Prostate gland (tissue), 2 donors: ENCODE results near the gene ABCB11. TPM values are rescaled to one million over a fixed set of nuclear protein-coding genes. Genes with fewer than 3 reads are reported as not detected.

Experiments
- DNase-seq: peaks from one replicate; pipeline ENCODE4 v3.0.0-alpha.2; 2019; ENCODE audit warnings: low spot score
- H3K27ac ChIP-seq, 2 donors: fragments of 200-600 bp; sonication (generic); 2 replicates each; pipeline ENCODE4 v1.5.1; 2017 to 2019
- H3K27me3 ChIP-seq: fragments of 200-600 bp; sonication (generic); replicated peaks from 2 replicates; pipeline ENCODE4 v1.5.1; 2019; ENCODE audit not compliant: insufficient read depth
- H3K36me3 ChIP-seq, 2 donors: fragments of 200-600 bp; sonication (generic); 1 replicate in 1 of 2; 2 replicates in 1 of 2; pipeline versions ENCODE4 v1.5.1 to v1.8.1; 2017 to 2019
- H3K4me1 ChIP-seq: fragments of 200-600 bp; sonication (generic); replicated peaks from 2 replicates; pipeline ENCODE4 v1.5.1; 2019
- H3K4me3 ChIP-seq, 2 donors: fragments of 200-600 bp; sonication (generic); 2 replicates each; pipeline ENCODE4 v1.5.1; 2017 to 2019
- H3K9me3 ChIP-seq: fragments of 200-600 bp; sonication (generic); 2 replicates; pipeline ENCODE4 v1.5.1; 2017
- POLR2A ChIP-seq: fragments of 450-650 bp; IDR thresholded peaks from one replicate; pipeline ENCODE4 v1.6.1; 2016; ENCODE audit warnings: antibody characterized with exemption, mild to moderate bottlenecking
- POLR2AphosphoS5 ChIP-seq: sonication (generic); formaldehyde crosslinking; IDR thresholded peaks from one replicate; pipeline ENCODE4 v1.6.1; 2017; ENCODE audit warnings: antibody characterized with exemption
- WGBS: methylation state at CpG from one replicate; pipeline ENCODE4 v1.1.5; 2018; 5-methylcytosine and 5-hydroxymethylcytosine counted together
- intact Hi-C: fragments of 100-400 bp; cut with DNase I; formaldehyde crosslinking; loops from one replicate; pipeline ENCODE4 v1.14.2; 2022
- total RNA-seq, 2 donors: library from RNA; depleted of rRNA; stranded (reverse); fragments of >200 nt; gene quantifications; one replicate each; pipeline ENCODE4 v1.1.0, GENCODE V29; 2016
- TF ChIP-seq, protein P1 (sequence below), 4 experiments: fragments of 200-600 bp in 2 of 4; fragments of 450-650 bp in 2 of 4; sonication (generic) in 2 of 4; IDR thresholded peaks; 1 replicate in 3 of 4; 2 replicates in 1 of 4; pipeline ENCODE4 v1.5.1; 2016 to 2019; ENCODE audit warnings: antibody characterized with exemption in 4 of 4, mild to moderate bottlenecking in 2 of 4, moderate library complexity in 2 of 4

Gene ABCB11
- total RNA-seq, 2 donors from 2014 or later: 1.2 TPM; not detected in 1

DNA sequence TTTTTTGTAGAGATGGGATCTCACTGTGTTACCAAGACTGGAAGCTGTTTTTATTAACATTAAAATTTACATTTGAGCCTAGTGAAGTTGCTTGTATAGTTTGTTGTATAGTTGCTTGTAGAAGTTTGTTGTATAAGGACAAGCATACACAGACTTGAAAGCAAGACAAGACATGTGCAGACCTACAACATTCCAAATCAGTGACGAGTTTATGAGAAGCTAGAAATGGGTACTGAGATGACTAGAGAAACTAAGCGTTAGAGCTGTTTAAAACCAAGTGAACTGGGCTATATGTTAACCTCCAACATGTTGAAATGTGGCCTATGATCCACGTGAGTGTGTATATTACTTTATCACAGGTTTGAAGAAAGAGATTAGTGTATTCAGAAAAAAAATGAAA lies 39.1 kb downstream of the ABCB11 start:
- Histone ChIP-seq H3K27me3 (no peaks in the 10 kb centered on the region), H3K4me3 (no peak overlapping the region), H3K4me1 (no peaks in the 10 kb centered on the region), H3K36me3 (no peaks in the 10 kb centered on the region), H3K27ac (no peak overlapping the region), H3K9me3 (no peaks in the 10 kb centered on the region)
- intact Hi-C loops: no loop called here
- no peak for TF ChIP-seq POLR2AphosphoS5
- no peak for TF ChIP-seq POLR2A
- TF ChIP-seq, protein P1, sequence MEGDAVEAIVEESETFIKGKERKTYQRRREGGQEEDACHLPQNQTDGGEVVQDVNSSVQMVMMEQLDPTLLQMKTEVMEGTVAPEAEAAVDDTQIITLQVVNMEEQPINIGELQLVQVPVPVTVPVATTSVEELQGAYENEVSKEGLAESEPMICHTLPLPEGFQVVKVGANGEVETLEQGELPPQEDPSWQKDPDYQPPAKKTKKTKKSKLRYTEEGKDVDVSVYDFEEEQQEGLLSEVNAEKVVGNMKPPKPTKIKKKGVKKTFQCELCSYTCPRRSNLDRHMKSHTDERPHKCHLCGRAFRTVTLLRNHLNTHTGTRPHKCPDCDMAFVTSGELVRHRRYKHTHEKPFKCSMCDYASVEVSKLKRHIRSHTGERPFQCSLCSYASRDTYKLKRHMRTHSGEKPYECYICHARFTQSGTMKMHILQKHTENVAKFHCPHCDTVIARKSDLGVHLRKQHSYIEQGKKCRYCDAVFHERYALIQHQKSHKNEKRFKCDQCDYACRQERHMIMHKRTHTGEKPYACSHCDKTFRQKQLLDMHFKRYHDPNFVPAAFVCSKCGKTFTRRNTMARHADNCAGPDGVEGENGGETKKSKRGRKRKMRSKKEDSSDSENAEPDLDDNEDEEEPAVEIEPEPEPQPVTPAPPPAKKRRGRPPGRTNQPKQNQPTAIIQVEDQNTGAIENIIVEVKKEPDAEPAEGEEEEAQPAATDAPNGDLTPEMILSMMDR (IDR thresholded peaks at IDR 0.05): no peak
- 40% methylated on average over 3 of the region's 3 CpGs for WGBS
- peak; percentile 41 for DNase-seq

DNA sequence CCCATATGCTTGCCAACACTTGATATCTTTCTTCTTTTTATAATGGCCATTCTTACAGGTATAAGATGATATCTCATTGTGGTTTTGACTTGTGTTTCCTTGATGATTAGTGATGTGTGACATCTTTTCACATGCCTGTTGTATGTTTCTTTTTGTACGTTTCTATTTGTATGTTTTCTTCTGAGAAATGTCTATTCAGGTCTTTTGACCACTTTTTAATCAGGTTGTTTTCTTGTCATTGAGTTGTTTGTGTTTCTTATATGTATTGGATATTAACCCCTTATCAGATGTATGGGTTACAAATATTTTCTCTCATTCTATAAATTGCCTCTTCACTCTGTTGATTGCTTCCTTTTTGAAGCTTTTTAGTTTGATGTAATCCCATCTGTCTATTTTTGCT lies 42.4 kb downstream of the ABCB11 start:
- TF ChIP-seq, protein P1 (IDR thresholded peaks at IDR 0.05): no peak
- TF ChIP-seq POLR2A (no peak), POLR2AphosphoS5 (no peak)
- no peak overlapping the region for H3K27ac ChIP-seq
- H3K27me3 ChIP-seq: no peaks in the 10 kb centered on the region
- no peaks in the 10 kb centered on the region for H3K36me3 ChIP-seq
- intact Hi-C loops: no loop called here
- H3K4me1 ChIP-seq: no peaks in the 10 kb centered on the region
- WGBS: 88% methylated on average over 1 of the region's 1 CpG
- DNase-seq: no peak
- H3K4me3 ChIP-seq: no peak overlapping the region
- no peaks in the 10 kb centered on the region for H3K9me3 ChIP-seq

DNA sequence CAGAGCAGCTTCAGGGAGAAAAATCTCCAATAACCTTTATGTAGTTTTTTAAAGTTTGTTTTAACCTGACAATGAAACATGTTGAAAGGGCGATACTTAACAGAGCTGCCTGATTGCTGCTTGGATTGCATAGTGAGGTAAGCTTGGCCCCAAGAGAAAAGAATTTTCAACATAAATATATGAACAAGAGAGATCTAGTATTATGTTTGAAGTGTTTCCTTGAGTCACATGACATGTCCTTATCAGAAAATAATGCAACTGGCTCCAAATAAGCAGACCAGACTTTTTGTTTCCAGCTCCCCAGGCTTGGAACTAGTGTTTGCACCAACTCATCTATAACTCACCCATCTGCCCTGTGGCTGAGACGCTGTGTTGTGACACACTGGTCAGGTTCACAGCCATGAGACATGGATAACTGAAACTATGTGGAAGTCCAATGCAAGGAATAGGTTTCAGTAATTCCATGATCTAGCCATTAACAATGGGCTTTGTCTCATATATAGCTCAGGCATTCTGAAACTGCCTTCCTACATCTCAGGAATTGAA lies 44.7 kb downstream of the ABCB11 start:
- TF ChIP-seq, protein P1 (IDR thresholded peaks at IDR 0.05): no peak
- TF ChIP-seq POLR2A (no peak), POLR2AphosphoS5 (no peak)
- H3K4me3 ChIP-seq: no peak overlapping the region
- H3K4me1 ChIP-seq: no peaks in the 10 kb centered on the region
- H3K9me3 ChIP-seq: no peaks in the 10 kb centered on the region
- intact Hi-C loops: no loop called here
- no peaks in the 10 kb centered on the region for H3K36me3 ChIP-seq
- no peaks in the 10 kb centered on the region for H3K27me3 ChIP-seq
- WGBS: 59% methylated on average over 2 of the region's 2 CpGs
- H3K27ac ChIP-seq: no peak overlapping the region
- no peak for DNase-seq

DNA sequence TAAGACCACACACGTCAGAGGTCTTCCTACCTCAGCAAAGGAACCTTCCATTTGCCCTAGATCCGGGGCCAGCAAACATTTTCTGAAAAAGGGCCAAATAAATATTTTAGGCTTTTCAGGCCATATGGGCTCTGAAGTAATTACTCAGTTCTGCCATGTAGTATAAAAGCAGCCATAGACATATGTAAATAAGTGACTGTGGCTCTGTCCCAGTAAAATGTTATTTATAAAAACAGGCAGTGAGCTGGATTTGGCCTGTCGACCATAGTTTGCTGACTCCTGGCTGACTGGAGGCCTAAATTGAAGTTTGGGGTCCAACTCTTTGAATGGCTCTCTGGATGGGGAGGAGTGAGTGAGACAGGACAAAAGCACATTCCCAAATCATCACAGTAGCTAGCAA lies 49.5 kb downstream of the ABCB11 start:
- WGBS: 94% methylated on average over 3 of the region's 3 CpGs

DNA sequence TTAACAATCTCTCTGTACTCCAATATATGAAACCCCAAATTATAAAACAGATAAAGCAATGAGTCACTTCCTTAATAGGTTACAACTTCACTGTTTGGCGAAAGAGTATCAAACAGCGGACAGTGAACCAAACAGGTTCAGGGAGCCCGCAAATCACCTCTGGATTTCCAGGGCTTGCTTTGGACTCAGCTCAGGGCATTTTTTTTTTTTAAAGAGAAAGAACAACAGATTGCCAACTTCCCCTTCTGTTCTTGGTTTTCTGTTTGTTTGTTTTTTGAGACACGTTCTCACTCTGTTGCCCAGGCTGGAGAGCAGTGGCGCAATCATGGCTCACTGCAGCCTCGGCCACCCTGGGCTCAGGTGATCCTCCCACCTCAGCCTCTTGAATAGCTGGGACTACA lies 52.7 kb downstream of the ABCB11 start:
- H3K27me3 ChIP-seq: no peaks in the 10 kb centered on the region
- H3K9me3 ChIP-seq: no peaks in the 10 kb centered on the region
- H3K4me3 ChIP-seq: no peak overlapping the region
- H3K4me1 ChIP-seq: no peaks in the 10 kb centered on the region
- no peak overlapping the region for H3K27ac ChIP-seq
- intact Hi-C loops: no loop called here
- 66% methylated on average over 6 of the region's 6 CpGs for WGBS
- DNase-seq: no peak
- no peaks in the 10 kb centered on the region for H3K36me3 ChIP-seq
- TF ChIP-seq POLR2AphosphoS5: no peak
- no peak for TF ChIP-seq POLR2A
- TF ChIP-seq, protein P1 (IDR thresholded peaks at IDR 0.05): no peak

More for the DNA sequence above, 49.5 kb downstream of the ABCB11 start:
- Histone ChIP-seq H3K9me3 (no peaks in the 10 kb centered on the region), H3K4me1 (no peaks in the 10 kb centered on the region), H3K36me3 (no peaks in the 10 kb centered on the region), H3K27ac (no peak overlapping the region), H3K27me3 (no peaks in the 10 kb centered on the region), H3K4me3 (no peak overlapping the region)
- TF ChIP-seq POLR2A: no peak
- TF ChIP-seq, protein P1 (IDR thresholded peaks at IDR 0.05): no peak
- DNase-seq: no peak
- intact Hi-C loops: no loop called here
